ENCODE results near the gene PHF21A.

PHF21A gene

DNA sequence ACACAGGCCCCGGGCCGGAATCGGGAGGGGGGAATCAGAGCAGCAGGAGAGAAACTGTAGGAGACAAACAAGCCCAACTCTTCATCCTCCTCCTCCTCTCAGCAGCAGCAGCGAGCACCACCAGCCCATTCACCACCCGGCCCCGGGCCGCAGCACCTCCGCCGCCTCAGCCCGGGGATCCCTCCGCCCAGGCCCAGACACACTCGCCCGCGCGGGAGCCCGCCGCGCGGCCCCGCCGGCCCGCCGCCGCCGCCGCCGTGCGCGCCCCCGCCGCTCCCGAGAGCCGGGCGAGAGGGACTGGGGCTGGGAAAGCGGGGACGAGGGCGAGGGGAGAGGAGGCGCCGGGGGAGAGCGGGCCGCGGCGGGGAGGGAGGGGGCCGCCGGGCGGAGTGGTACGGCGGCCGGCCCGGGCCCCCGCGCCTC, at the start of gene PHF21A:
TSS of gene PHF21A (minus strand) at position 154 of the 423 bp plus-strand sequence. CDS start 37,235 bp downstream, outside the sequence.
- peak; percentile 53 for DNase-seq (ENCODE audit: low read depth)

DNA sequence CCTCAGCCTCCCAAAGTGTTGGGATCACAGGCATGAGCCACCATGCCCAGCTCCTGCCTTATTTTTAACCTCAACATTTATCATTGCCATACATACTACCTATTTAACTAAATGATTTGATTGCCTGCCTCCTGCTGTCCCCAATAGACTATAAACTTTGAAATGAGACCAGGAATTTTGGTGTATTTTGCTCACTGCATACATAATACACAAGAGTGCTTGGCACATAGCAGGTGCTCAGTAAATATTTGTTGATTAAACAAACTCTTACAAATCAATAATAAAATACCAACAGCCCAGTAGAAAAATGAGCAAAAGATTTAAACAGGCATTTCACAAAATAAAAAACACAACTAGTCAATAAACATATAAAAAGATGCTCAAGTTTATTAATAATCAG, 49.5 kb upstream of the PHF21A start:
- no peak for DNase-seq (ENCODE audit: low read depth)

GRCh38 chr11:46162700-46163099, 41.4 kb upstream of the PHF21A start:
- DNase-seq (ENCODE audit: low read depth), result no peak

DNA sequence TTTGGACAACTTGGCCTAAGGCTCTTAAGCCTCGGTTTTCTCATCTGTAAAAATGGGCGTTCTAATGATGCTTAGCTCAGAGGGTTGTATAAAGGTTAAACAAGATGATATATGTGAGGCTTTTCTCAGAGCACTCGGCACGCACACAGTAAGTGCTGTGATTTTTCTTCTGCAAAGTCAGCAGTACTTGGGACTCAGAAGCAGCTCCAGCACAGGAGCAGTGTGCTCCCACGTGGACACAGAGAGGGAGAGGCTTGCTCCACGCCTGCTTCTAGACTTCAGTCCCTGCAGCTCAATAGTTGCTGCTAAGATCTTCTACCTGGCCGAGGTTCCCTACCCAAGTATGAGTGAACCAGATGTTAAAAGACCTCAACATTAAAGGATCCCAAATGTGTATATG, 39.9 kb upstream of the PHF21A start:
- DNase-seq (ENCODE audit: low read depth), result no peak

GRCh38 chr11:46160100-46160499, 38.8 kb upstream of the PHF21A start:
- DNase-seq (ENCODE audit: low read depth), result no peak

DNA sequence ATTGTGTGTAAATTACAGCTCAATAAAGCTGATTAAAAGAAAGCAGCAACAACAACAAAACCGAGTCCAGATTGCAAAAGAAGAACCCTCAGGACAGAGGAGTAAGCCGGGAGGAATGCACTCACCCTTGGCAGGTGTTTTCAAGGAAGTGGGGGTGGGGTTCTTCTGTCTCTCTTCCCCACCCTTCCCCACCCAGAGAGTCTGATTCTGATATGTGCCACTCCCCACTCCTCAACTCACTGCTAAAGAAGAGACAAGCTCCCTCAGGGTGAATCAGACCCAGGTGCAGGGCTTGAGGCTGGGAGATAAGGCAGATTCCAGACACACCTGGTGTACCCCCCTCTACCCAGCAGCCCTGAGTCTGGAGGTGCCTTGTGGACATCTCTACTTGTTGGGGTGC, 38.4 kb upstream of the PHF21A start:
- no peak for DNase-seq (ENCODE audit: low read depth)

- no peak for DNase-seq (ENCODE audit: low read depth)
These were observed 28.6 kb upstream of the PHF21A start for GRCh38 chr11:46149826-46150225.

DNA sequence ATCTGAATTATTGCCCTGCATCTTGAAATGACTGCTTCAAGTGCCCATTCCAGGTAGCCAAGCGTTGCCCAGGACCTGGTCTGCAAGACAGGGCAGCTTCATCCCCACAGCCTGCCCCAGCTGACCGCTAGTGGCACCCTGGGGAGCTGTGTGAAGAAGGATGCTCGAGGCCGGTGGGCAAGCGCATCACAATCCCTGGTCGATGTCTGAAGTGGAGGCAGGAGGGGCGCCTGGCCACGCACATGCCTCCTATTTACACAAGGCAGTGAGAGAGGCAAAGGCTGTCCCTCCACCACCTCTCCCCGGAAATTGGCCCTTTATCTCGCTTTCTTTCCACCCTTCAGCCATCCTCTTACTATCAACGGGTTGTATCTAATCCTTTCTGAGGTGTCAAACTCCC, 28.1 kb upstream of the PHF21A start:
- no peak for DNase-seq (ENCODE audit: low read depth)

DNA sequence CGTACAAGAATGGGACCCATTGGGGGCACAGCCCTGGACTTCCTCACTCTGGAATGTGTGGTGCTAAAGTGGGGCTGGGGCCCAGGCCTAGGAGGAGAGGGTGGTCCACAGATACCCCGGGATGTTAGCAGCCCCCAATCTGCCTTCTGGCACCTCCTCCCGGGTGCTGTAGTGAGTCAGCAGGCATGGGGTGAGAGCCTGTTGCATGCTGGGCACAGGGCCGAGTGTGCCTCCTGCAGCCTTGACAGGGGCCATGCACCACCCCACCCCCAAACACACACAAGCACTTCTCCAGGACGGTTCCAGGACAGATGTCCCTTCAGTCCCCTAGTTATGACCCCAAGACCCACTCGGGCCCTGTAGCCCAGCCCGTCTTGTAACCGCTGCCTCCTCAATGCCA, 23.5 kb upstream of the PHF21A start:
- no peak for DNase-seq (ENCODE audit: low read depth)

DNA sequence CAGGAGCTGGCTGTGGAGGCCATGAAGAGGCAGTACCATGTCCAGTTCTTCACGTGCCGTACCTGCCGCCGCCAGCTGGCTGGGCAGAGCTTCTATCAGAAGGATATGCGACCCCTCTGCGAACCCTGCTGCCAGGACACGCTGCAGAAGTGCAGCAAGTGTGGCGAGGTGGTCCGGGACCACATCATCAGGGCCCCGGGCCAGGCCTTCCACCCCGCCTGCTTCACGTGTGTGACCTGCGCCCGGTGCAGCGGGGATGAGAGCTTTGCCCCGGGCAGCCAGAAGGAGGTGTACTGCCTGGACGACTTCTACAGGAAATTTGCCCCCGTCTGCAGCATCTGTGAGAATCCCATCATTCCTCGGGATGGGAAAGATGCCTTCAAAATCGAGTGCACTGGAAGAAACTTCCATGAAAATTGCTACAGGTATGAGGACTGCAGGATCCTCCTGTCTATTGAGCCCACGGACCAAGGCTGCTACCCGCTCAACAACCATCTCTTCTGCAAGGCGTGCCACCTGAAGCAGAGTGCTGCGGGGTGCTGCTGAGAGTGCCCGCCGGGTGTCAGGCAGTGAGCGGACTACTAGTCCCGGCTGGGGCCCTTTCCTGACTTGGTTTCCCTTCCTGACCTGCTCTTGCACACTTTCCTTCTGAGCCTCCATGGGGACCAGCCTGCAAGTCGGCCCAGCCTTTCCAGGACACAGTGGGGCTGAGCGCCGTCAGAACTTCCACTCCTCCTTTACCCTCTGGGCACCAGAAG, 22.0 kb upstream of the PHF21A start:
- DNase-seq (ENCODE audit: low read depth), result no peak

DNA sequence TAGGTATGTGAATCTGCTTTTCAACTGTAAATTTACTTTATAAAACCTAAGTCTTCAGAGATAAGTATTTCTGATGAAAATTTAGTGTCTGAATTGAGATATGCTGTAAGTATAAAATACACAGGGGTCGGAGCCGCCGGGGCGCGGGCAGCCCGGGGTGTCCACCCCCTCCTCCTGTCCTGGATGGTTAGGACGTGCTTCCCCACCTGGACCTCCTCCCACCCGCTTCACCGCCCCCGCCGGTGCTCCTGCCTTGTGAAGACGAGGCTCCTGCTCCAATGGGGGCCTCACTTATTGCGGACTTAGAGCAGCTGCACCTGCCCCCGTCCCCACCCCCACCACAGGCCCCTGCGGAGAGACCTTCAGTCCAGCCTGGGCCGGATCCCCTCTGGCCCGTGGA, 21.3 kb upstream of the PHF21A start:
- DNase-seq (ENCODE audit: low read depth), result no peak

GRCh38 chr11:46141597-46141996, 20.3 kb upstream of the PHF21A start:
- no peak for DNase-seq (ENCODE audit: low read depth)

DNA sequence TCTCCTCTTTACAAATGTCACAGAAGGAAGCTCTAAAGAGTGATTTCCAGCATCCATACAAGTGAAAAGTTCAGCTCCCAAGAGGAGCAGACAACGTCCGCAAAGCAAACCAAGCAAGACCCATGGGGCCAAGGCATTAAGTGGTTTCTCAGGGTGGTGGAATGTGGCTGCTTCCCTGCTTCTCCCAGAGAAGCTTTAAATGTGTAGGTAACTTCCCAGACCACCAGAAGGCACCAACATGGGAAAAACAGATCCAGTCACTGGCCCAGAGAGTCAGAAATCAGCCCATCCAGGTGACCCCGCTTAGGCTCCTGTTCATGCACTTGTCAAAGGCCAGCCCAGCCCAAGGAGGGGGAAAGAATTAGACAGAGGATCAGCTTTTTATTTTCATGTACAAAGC, 13.3 kb upstream of the PHF21A start:
- DNase-seq (ENCODE audit: low read depth), result no peak

GRCh38 chr11:46134061-46134460, 12.8 kb upstream of the PHF21A start:
- DNase-seq (ENCODE audit: low read depth), result no peak

DNA sequence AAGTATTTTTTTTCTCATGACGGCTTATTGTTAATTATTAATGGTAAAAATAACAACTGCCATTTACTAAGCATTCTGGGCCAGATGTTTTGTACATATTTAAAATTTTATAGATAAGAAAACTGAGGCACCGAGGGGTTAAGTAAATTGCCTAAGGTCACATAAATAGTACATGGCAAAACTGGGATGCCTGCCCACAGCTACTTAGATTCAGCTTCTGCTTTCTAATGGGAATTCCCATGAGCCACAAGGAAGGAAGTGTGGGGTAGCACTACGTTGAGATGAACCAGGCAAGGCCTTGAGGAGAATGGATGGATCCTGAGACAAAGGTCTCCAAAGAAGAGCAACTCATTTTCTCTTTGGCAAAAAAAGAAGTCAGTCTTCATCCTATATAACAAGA, 11.9 kb upstream of the PHF21A start:
- no peak for DNase-seq (ENCODE audit: low read depth)

DNA sequence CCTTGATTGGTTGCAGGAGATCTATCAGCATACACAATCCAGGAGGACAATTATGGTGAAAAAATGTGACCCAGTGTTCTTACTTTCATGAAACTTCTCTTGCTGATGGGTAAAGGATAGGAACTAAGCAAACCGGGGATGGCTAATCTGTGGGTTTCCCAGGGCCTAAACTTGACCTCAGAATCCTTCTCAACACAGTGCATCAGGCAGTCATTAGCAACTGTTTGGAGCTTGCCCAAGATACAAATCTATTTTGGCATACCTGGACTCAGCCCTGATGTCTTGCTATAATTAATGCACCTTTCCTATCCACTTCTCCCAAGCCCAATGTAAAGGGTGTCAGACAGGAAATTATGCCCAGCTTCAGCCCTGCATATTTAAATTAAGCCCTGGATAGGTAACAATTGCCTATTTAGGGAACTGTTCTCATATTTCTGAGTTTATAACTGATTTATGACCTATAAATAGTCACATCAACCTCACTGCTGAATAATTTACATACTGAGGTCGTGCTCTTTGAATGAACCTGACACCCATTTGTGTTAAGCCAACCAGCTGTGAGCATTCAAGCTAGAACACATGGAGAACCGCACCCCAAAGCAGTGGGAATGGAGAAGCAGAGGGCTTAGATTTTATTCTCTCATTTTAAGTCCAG, 9.2 kb upstream of the PHF21A start:
- no peak for DNase-seq (ENCODE audit: low read depth)

GRCh38 chr11:46129133-46129532, 7.9 kb upstream of the PHF21A start:
- DNase-seq (ENCODE audit: low read depth), result no peak

GRCh38 chr11:46127150-46127638, 5.9 kb upstream of the PHF21A start:
- DNase-seq (ENCODE audit: low read depth), result peak; percentile 44

- no peak for DNase-seq (ENCODE audit: low read depth)
These were observed 4.0 kb upstream of the PHF21A start for GRCh38 chr11:46125284-46125683.

GRCh38 chr11:46122945-46123715, 1.9 kb upstream of the PHF21A start:
- DNase-seq (ENCODE audit: low read depth), result no peak

GRCh38 chr11:46121724-46122477, 647 bp upstream of the PHF21A start:
- peak; percentile 50 for DNase-seq (ENCODE audit: low read depth)

All from GM04503 (cell line).